HG02588 (cell line): ENCODE data around the gene TMEM243.

Source experiments
- ATAC-seq: cut with Tn5 transposase; IDR thresholded peaks from one replicate; pipeline ENCODE4 v1.9.1; 2021; ENCODE audit warnings: mild to moderate bottlenecking, moderate library complexity; ENCODE audit not compliant: unreplicated experiment

Gene TMEM243

DNA sequence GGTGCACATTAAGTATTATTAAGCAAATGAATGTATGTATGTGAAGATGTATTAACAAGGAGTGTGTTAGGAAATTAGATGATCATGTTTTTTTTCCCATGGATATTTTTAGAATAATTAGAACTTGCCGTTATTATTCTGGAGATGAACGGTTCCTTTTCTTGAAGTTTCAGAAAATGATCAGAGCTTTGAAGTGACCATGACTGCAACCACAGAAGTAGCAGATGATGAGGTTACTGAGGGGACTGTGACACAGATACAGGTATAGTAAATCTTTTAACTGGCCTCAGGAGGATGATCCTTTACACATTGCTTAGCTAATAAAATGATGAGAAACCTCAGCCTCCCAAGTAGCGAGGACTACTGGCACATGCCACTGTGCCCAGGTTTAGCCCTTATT is 48.7 kb downstream of the TMEM243 start:
- ATAC-seq, result no peak

DNA sequence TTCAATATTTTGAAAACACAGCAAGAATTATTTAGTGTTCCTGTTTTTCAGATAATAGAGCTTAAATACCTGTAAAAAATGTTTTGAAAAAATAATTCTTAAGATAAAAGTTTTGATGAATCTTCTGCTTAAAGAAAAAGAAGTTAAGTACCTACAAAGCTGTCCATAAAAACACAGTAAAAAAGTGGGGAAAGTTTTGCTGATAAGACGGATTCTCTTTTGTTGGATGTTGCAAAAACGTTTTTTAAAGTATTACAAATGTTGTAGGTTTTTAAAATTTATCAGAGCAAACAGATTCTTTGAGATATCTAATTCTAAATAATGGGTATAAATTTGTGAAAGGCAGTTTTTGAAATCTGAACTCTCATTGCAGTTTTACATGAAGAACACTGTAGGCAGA is 55.1 kb downstream of the TMEM243 start:
- ATAC-seq, result no peak

DNA sequence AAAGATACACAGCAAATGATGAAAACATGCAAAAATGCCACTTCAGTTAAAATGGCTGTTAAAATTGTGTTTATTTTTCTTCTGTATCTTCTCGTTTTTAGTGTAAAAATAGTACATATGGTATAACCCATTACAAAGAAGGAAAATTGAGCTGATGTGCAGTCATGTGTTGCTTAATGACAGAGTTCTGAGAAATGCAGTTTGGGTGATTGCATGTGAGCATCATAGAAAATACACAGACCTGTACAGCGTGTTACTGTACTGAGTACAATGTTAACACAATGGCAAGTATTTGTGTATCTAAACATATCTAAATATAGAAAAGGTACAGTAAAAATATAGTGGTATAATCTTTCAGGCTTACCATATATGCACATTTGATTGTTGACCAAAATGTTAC is 60.0 kb downstream of the TMEM243 start:
- no peak for ATAC-seq

DNA sequence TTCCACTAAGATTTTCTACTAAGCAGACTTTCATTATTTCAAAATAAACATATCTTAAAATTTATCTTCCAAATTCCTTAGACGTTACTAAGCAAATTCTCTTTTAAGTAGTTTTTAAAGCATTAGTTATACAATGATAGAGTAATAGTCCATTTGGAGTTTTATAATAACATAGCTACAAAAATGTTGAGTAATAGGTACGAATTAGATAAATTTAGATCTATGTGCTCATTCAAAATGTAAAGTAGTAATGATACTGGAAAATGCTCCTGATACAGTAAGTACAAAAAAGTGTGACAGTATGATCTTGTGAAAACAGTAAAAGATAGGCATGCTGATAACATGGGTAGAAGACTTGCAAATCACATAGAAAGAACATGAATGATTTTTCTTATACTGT is 62.8 kb downstream of the TMEM243 start:
- ATAC-seq, result no peak

GRCh38 chr7:87155788-87156187 is 63.7 kb downstream of the TMEM243 start:
- no peak for ATAC-seq

- ATAC-seq, result no peak
Observed at GRCh38 chr7:87154569-87154968, 65.0 kb downstream of the TMEM243 start.

GRCh38 chr7:87154166-87154565 is 65.4 kb downstream of the TMEM243 start:
- ATAC-seq, result no peak

GRCh38 chr7:87152897-87153641 is 66.5 kb downstream of the TMEM243 start:
- peak; percentile 18 for ATAC-seq

DNA sequence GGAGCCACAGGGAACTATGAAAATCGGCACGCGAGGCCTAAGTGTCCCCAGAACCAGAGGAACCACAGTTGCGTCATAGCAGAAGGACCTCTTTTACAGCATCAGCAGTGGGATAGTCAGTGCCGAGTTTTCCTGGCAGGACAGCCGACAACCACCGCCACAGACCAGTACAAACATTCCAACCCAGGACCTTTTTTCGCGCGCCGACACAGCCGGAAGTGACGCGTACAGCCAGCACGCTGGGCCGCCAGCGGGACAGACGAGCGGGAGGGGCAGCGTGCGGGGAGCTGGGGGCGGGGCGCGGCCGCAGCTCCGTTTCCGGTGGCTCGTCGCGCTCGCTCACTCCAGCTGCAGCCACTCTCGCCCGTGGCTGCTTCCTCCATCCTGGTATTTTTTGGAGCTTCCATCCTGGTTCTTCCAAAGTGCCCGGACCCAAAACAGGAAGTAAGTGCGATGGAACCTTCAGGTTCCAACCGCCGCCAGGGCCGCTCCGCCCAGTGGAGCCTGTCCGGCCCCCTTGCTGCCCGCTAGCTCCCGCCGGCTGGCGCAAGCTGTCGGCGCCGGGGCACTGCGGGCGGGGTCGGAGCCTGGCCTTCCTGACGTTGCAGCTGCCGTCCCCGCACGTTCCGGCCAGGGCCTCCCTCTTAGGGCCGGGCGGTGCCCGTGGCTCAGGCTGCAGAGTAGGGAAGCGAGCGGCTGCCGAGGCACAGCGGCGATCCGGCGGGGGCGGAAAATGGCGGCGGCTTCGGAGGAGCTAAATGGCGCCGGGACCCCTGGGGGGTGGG is 67.2 kb downstream of the TMEM243 start, which contains the start of gene DMTF1:
DMTF1 (plus strand) TSS at position 342 of the 785 bp plus-strand sequence. CDS start 12,489 bp downstream, outside the sequence.
- ATAC-seq, result peak; percentile 85

DNA sequence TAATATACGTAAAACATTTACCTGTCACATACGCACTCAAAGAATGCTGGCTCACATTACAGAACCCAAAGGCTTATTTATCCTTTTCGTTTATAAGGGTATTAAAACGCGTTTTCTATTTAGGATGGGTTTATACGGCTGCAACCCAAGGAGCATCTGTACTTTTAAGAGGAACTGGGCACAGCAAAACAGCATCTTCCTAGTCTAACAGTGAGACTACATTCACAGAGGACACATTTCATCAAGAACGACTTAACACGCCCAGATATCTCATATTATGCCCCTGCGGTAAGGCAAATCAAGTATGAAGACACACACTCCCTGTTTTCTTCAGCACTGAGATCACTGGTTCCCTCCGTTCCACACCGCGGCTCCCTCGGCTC is 67.8 kb downstream of the TMEM243 start:
- ATAC-seq, result peak; percentile 28

- no peak for ATAC-seq
Observed at GRCh38 chr7:87151002-87151728, 68.4 kb downstream of the TMEM243 start.

DNA sequence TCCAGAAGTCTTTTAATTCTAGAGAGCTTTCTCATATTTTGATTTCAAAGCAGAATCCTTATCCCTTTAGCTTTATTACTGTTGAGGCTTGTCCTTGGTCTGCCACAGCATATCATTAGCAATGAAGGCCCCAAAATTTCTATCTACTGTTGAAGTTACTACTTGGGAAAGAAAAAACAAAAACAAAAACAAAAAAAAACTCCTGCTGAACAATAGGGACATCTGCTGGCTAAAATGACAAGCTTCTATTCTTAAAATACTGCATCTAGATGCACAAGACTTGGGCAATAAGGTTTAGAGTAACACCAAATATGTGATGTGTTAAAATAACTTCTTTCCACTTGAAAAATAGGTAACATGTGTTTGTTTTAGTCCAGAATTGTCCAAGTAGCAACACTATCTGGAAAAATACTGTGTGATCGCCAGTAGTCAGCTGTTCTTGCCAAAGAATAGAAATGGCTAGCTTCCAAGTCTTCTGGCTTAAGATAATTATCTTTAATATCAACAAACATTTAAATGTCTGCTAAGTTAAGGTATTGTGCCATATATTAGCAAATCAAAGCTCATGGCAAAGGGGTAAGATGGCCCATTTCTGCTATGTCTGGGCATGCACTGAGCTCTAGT is 71.1 kb downstream of the TMEM243 start:
- no peak for ATAC-seq

DNA sequence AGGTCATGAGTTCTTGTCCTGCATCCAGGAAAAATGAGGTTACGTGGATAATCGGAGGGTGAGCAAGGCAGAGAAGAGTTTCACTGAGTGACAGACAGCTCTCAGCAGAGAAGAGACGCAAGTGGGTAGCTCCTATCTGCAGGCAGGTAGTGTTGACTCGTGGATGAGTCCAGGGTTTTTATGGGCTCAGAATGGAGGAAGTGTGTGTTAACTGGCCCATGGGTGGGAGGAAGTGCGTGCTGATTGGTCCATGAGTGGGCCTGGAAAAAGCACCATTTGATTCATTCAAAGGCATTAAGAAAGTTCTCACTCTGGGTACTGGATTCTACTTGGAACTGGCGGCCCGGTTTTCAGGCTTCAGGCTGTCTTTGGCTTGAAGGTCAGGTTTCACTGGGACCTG is 72.0 kb downstream of the TMEM243 start:
- ATAC-seq, result no peak

GRCh38 chr7:87146740-87147386 is 72.7 kb downstream of the TMEM243 start:
- no peak for ATAC-seq
